B cell (primary cell): ENCODE results near the gene LRRC40. TPM values are rescaled to one million over a fixed set of nuclear protein-coding genes. Genes with fewer than 3 reads are reported as not detected.

Experiments
- ATAC-seq: fragments of 200-7000 bp; cut with Tn5 transposase; one replicate; pipeline ENCODE4 v1.10.0; 2021; ENCODE audit warnings: low read depth, mild to moderate bottlenecking, moderate number of reproducible peaks, moderate library complexity
- CTCF ChIA-PET: fragments of 350-600 bp; sonication (Branson Sonifier 250); formaldehyde crosslinking; loops from one replicate; lab custom pipeline; 2021; ENCODE audit warnings: antibody characterized with exemption, inconsistent platforms; lab: Charles Lee
- POLR2A ChIA-PET: fragments of 350-600 bp; sonication (Branson Sonifier 250); formaldehyde crosslinking; loops from one replicate; lab custom pipeline; 2021; ENCODE audit warnings: antibody characterized with exemption; lab: Charles Lee
- DNase-seq: peaks from one replicate; pipeline ENCODE4 v3.0.0; 2013
- H2AFZ ChIP-seq: 2 replicates; pipeline ENCODE4 v1.6.1; 2012; ENCODE audit warnings: mild to moderate bottlenecking, low read depth, low read length; ENCODE audit not compliant: insufficient read depth, poor library complexity, severe bottlenecking
- H3K27ac ChIP-seq, 2 donors: 1 replicate in 1 of 2; 2 replicates in 1 of 2; pipeline ENCODE4 v1.5.1; 2012 to 2013; ENCODE audit warnings: low read length in 2 of 2, mild to moderate bottlenecking in 2 of 2, moderate library complexity in 1 of 2
- H3K27me3 ChIP-seq, 4 experiments: fragments of 200-600 bp in 1 of 4; sonication (generic) in 1 of 4; replicated peaks in 1 of 4; 1 replicate in 2 of 4; 2 replicates in 2 of 4; pipeline versions ENCODE4 v1.6.1 to v1.7.0; 2013 to 2016; ENCODE audit warnings: low read length in 3 of 4, mild to moderate bottlenecking in 2 of 4, mixed read lengths in 1 of 4, moderate library complexity in 1 of 4; ENCODE audit not compliant: insufficient read depth in 4 of 4, control insufficient read depth in 3 of 4; ENCODE audit errors: control extremely low read depth in 1 of 4
- H3K36me3 ChIP-seq, 2 experiments: replicated peaks in 1 of 2; 1 replicate in 1 of 2; 2 replicates in 1 of 2; pipeline versions ENCODE4 v1.6.1 to v1.7.1; 2013; ENCODE audit warnings: low read length in 1 of 2; ENCODE audit not compliant: insufficient read depth in 2 of 2, control insufficient read depth in 1 of 2; ENCODE audit errors: control extremely low read depth in 1 of 2, extremely low read depth in 1 of 2
- H3K4me1 ChIP-seq, 2 donors: fragments of 200-600 bp in 1 of 2; sonication (generic) in 1 of 2; 1 replicate in 1 of 2; 2 replicates in 1 of 2; pipeline versions ENCODE4 v1.5.1 to v1.6.1; 2013 to 2017; ENCODE audit warnings: low read length in 2 of 2; ENCODE audit not compliant: control insufficient read depth in 2 of 2, insufficient read depth in 2 of 2
- H3K4me2 ChIP-seq: replicated peaks from 2 replicates; pipeline ENCODE3; 2012; ENCODE audit warnings: mild to moderate bottlenecking, low read depth, low read length; ENCODE audit not compliant: poor library complexity, severe bottlenecking
- H3K4me3 ChIP-seq, 5 experiments: fragments of 200-600 bp in 1 of 5; sonication (generic) in 1 of 5; 1 replicate in 3 of 5; 2 replicates in 2 of 5; pipeline versions ENCODE4 v1.5.1 to v1.7.0; 2011 to 2016; ENCODE audit warnings: low read length in 4 of 5, mild to moderate bottlenecking in 4 of 5, low read depth in 2 of 5, control low read depth in 1 of 5, moderate library complexity in 1 of 5; ENCODE audit not compliant: insufficient read depth in 1 of 5; ENCODE audit errors: control extremely low read depth in 1 of 5, extremely low read depth in 1 of 5
- H3K79me2 ChIP-seq: fragments of 200-600 bp; sonication (generic); one replicate; pipeline ENCODE4 v1.6.0; 2016; ENCODE audit warnings: low read length; ENCODE audit not compliant: control insufficient read depth, insufficient read depth
- H3K9ac ChIP-seq: fragments of 200-600 bp; sonication (generic); 2 replicates; pipeline ENCODE4 v1.6.1; 2017; ENCODE audit warnings: mild to moderate bottlenecking, low read length, moderate library complexity
- H3K9me3 ChIP-seq, 3 donors: one replicate each; pipeline versions ENCODE4 v1.6.1 to v1.7.1; 2013; ENCODE audit warnings: low read length in 2 of 3; ENCODE audit not compliant: control insufficient read depth in 2 of 3, insufficient read depth in 1 of 3; ENCODE audit errors: control extremely low read depth in 1 of 3
- H4K20me1 ChIP-seq: 2 replicates; pipeline ENCODE4 v1.6.0; 2012; ENCODE audit warnings: mild to moderate bottlenecking, low read length; ENCODE audit not compliant: insufficient read depth, control insufficient read depth, poor library complexity, severe bottlenecking
- H3K27ac Mint-ChIP-seq: one replicate; pipeline ENCODE4 v1.8.0; 2021; ENCODE audit warnings: mixed read lengths
- H3K27me3 Mint-ChIP-seq: one replicate; pipeline ENCODE4 v1.8.0; 2021; ENCODE audit warnings: mixed read lengths
- H3K4me1 Mint-ChIP-seq: one replicate; pipeline ENCODE4 v1.8.0; 2021; ENCODE audit warnings: mixed read lengths
- H3K4me3 Mint-ChIP-seq: one replicate; pipeline ENCODE4 v1.8.0; 2021; ENCODE audit warnings: mixed read lengths
- H3K9me3 Mint-ChIP-seq: one replicate; pipeline ENCODE4 v1.8.0; 2022; ENCODE audit warnings: mixed read lengths; ENCODE audit not compliant: insufficient read depth
- CTCF ChIP-seq: fragments of 200-600 bp; IDR thresholded peaks from one replicate; pipeline ENCODE4 v1.8.0; 2022; ENCODE audit warnings: antibody characterized with exemption, mild to moderate bottlenecking
- EZH2 ChIP-seq: IDR thresholded peaks from 2 replicates; pipeline ENCODE4 v1.6.1; 2012; ENCODE audit warnings: borderline replicate concordance, low read depth, mild to moderate bottlenecking, moderate library complexity, low read length; ENCODE audit not compliant: insufficient read depth, poor library complexity, severe bottlenecking
- WGBS: methylation state at CpG from one replicate; pipeline ENCODE4 v1.1.5; 2013; ENCODE audit warnings: missing lambda C conversion rate; ENCODE audit not compliant: insufficient coverage; 5-methylcytosine and 5-hydroxymethylcytosine counted together
- intact Hi-C: fragments of 100-400 bp; cut with micrococcal nuclease; formaldehyde crosslinking; loops from one replicate; pipeline ENCODE4 v1.10.0; 2022
- polyA plus RNA-seq: library from polyadenylated mRNA; depleted of rRNA; stranded (reverse); fragments of >200 nt; gene quantifications from 2 replicates; pipeline ENCODE4 v1.2.3, GENCODE V29; 2012
- total RNA-seq, 2 donors: library from RNA; stranded (reverse); fragments of 120-200 nt in 1 of 2; gene quantifications; 1 replicate in 1 of 2; 2 replicates in 1 of 2; pipeline versions ENCODE4 v1.2.3 to v1.2.4, GENCODE V29; 2013 to 2022

LRRC40 gene
- total and polyA plus RNA-seq, 2 donors (not counting 1 experiment from before 2014, with no cell fraction given) = 4.4 to 14.5 TPM

- ChIA-PET CTCF (no interaction called here), POLR2A (no interaction called here)
- Histone ChIP-seq H3K79me2 (no peaks in the 10 kb centered on the region), H3K27ac (no peak overlapping the region), H3K4me2 (no peak overlapping the region), H3K4me3 (no peak overlapping the region), H3K9ac (no peak overlapping the region), H3K36me3 (no peaks in the 10 kb centered on the region), H3K27me3 (peaks cover 0 to under 1% (median 0%) of the 10 kb centered on the region in 4 experiments), H4K20me1 (no peaks in the 10 kb centered on the region), H3K4me1 (no peaks in the 10 kb centered on the region), H3K9me3 (no peaks in the 10 kb centered on the region), H2AFZ (no peak overlapping the region)
- no peak for ATAC-seq
- Mint-ChIP-seq H3K27me3 (peaks cover 18% of the 10 kb centered on the region), H3K9me3 (no peaks in the 10 kb centered on the region), H3K4me1 (no peaks in the 10 kb centered on the region), H3K4me3 (no peak overlapping the region), H3K27ac (no peak overlapping the region)
- WGBS = no CpG with 5 or more reads among the region's 3 CpGs
- intact Hi-C loops = no loop called here
- DNase-seq = no peak
- no peak for TF ChIP-seq CTCF
- TF ChIP-seq EZH2 = no peak
These were observed 90.1 kb downstream of the LRRC40 start for GRCh38 chr1:70115315-70115714.

- Mint-ChIP-seq H3K9me3 (no peaks in the 10 kb centered on the region), H3K27ac (no peak overlapping the region), H3K4me3 (no peak overlapping the region), H3K4me1 (no peaks in the 10 kb centered on the region), H3K27me3 (peaks cover 13% of the 10 kb centered on the region)
- Histone ChIP-seq H3K79me2 (no peaks in the 10 kb centered on the region), H2AFZ (no peak overlapping the region), H3K4me3 (no peak overlapping the region), H3K4me1 (no peaks in the 10 kb centered on the region), H3K36me3 (no peaks in the 10 kb centered on the region), H3K27me3 (no peaks in the 10 kb centered on the region), H4K20me1 (no peaks in the 10 kb centered on the region), H3K9ac (no peak overlapping the region), H3K4me2 (no peak overlapping the region), H3K27ac (no peak overlapping the region), H3K9me3 (no peaks in the 10 kb centered on the region)
- ATAC-seq (no peak), DNase-seq (no peak)
- ChIA-PET POLR2A (no interaction called here), CTCF (no interaction called here)
- intact Hi-C loops = no loop called here
- WGBS = 85% methylated on average over 3 of the region's 5 CpGs
- TF ChIP-seq EZH2 (no peak), CTCF (no peak)
These were observed 92.5 kb downstream of the LRRC40 start for GRCh38 chr1:70112838-70113237.
